HG03571 (cell line): ENCODE measurements around the gene MOB1B.
A peak's percentile ranks its signal among the peaks of the same experiment; 100 is the strongest.

ENCODE experiments used
- ATAC-seq: cut with Tn5 transposase; IDR thresholded peaks from one replicate; pipeline ENCODE4 v1.9.1; 2021; ENCODE audit not compliant: unreplicated experiment

Gene MOB1B

GRCh38 chr4:70914000-70914399 lies 11.8 kb downstream of the MOB1B start:
- ATAC-seq = no peak

DNA sequence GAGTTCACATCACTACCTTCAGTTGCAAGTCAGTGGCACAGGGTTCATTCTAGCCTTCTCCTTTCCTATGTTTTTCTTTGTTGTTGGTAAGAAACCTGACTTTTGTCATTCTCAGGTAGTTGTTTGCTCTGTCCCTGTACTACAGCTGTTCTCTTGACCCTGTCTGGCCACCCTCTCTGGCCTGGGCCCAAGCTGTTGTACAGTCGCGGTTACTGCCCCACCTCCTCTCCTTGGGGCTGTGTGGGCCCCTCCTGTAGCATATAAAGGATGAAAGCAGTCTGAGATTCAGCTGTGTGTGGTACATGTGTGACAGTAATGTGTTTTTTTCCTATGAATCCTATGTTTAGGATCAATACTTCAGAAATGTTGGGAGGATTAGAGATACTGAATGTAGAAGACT lies 12.5 kb downstream of the MOB1B start:
- no peak for ATAC-seq

GRCh38 chr4:70915036-70915815 lies 13.1 kb downstream of the MOB1B start:
- ATAC-seq = no peak

- no peak for ATAC-seq
Measured at GRCh38 chr4:70915874-70916559, 13.8 kb downstream of the MOB1B start.

- ATAC-seq = no peak
Measured at GRCh38 chr4:70920592-70920991, 18.4 kb downstream of the MOB1B start.

DNA sequence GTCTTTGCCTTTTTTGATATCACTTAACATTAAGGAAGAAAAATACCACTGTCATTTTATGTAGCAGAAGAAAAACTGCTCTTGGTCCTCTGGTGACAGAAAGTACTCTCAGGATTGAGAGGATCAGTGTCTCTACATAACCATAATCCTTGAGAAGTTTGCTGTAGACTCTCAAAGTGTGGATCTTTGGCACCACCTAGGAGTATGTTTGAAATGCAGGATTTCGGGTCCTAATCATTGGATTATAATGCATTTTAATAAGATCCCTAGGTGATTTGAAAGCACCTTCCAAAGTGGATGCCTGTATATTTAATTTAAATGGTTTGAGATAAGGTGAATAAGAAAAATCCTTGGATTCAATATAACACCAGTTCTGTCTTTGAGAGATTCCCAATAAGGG lies 23.2 kb downstream of the MOB1B start:
- ATAC-seq = no peak

DNA sequence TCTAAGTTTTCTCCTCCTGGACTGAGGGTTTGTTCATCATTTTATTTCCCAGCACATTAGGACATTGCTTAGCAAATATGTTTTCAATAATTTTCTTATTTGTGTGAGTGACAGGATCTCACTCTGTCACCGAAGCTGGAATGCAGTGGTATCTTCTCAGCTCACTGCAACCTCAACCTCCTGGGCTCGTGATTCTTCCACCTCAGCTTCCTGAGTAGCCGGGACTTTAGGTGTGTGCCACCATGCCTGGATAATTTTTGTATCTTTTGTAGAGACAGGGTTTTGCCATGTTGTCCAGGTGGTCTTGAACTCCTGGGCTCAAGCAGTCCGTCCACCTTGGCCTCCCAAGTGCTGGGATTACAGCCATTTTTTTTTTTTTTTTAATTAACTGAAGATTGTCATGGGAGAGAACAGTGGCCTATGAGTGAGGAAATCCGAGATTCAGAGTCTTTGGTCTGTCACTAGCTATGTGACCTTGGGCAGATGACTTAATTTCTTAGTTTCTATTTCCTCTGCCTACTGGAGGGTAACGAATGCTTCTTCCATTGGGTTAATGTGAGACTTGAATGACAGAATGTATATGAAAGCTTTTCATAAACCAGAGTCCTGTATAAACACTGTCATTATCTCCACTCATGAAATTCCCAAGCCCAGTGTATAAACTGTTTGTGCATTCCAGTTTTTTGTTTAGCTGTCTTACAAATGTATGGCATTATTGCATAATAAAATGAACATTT lies 23.9 kb downstream of the MOB1B start:
- peak; percentile 83 for ATAC-seq

DNA sequence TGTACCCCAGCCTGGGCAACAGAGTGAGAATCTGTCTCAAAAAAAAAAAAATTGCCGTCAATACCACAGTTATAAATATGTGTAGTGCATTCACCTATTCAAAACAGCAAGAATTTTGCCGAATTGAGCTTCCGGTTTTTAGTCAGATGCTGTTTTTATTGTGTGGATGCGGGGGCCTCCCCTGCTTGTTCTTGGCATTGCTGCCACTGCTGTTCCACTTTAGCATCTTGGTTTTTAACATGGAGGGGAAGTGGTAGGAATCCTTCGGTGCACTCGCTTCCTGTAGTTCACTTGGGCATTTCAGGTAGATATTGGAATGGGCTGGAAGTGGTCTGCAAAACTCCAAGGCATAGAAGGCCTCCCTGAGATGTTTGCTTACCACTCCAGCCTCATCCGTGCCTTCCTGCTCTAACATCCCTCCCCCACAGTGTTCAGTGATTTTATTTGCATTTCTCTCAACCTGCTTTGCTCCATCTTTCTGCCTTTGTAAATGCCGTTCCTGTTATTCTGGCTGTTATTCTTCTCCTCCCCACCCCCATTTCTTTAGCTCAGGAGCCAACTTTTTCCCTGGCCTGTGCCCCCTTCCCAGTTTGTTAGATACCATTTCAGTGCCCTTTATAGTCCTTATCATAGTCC lies 25.5 kb downstream of the MOB1B start:
- ATAC-seq = peak; percentile 45

- ATAC-seq = no peak
Measured at GRCh38 chr4:70930530-70931256, 28.5 kb downstream of the MOB1B start.

DNA sequence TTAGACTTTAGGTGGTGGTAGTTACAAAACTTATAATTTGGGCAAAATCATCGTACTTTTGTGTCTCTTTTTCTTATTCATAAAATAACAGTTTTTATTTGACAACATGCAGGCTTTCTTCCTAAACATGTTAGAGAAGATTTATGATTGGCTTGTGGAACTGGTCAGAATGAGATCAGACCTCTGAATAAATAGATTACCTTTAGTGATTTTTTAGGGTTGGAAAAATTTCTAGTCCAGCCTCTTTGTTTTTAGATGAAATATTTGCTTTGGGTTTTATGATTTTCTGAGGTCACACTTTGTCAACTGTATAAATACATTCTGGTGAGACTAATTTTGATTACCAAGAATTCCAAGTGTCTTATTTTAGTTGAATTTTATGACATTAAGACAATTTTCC lies 29.2 kb downstream of the MOB1B start:
- ATAC-seq = no peak

DNA sequence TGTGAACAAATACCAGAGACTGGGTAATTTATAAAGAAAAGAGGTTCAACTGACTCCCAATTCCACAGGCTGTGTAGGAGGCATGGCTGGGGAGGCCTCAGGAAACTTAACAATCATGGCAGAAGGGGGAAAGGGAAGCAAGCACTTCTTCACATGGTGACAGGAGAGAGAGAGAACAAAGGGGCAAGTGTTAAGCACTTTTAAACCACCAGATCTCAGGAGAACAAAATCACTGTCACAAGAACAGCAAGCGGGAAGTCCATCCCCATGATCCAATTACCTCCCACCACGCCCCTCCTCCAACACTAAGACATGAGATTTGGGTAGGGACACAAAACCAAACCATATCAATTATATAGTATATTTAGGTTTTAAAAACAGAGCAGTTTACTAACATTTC lies 30.8 kb downstream of the MOB1B start:
- no peak for ATAC-seq

DNA sequence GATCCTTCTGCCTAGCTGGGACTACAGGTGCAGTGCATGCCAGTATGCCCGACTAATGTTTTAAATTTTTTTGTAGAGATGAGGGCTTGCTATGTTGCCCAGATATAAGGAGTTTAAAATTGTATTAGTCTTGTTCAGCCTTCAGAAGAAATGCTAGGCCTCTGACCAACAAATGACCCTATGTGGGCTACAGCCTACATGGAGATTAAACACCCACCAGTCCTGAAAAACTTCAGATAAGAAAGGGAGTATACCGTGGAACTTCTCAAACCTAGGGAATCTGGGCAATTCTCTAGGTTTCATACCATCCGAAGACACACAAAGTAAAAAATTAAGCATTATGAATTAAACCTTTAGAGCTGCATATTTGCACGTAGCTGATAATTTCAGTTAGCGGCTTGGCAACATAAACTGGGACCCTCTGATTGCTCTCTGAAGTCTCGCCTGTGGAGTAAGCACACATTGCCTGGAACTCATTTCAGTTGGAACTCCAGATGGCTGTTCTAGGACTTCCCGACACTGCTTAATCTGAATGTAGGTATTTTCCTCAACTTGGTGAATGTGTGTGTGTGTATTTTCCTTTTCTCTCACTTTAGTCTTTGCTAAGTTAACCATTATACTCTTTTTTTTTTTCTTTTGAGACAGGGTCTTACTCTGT lies 33.0 kb downstream of the MOB1B start:
- no peak for ATAC-seq

- ATAC-seq = no peak
Measured at GRCh38 chr4:70936200-70936787, 34.1 kb downstream of the MOB1B start.

DNA sequence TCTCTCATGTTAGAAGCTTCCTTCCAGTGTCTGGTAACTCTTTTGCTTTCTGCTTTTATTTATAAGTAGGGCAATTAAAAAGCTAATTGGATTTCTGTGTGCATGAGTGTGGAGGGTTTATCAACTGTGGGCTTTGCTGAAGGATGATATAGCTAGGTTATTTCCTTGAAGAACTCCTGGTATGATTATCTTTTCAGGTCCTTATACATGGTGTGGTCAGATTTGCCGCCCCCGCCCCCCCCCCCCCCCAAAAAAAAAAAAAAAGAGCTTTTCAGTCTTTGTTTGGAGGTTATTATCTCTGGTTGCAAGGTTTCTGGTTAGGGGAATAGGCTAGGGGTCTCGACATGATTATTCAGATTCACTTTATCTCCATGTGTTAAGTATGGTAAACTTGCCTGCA lies 35.9 kb downstream of the MOB1B start:
- ATAC-seq = no peak

- ATAC-seq = no peak
Measured at GRCh38 chr4:70940134-70940533, 38.0 kb downstream of the MOB1B start.

GRCh38 chr4:70943114-70943513 lies 40.9 kb downstream of the MOB1B start:
- peak; percentile 62 for ATAC-seq

DNA sequence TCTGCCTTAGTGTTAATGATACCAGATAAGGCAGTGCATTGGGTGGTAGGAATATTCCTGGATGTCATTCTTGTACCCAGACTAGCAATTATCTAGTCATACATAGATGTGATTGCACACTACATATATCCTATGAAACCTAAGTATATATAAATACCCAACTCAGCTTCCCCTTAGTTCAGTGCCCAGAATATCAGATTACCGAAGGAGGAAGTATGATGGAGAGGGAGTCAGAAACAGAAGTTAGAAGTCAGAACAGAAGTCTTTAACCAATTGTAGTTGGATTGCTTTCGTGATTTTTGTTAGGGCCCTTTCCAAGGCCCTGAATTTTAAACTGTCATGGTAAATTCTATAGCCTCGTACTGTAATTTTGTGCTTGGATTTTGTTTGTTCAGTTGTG lies 42.9 kb downstream of the MOB1B start:
- ATAC-seq = peak; percentile 45

DNA sequence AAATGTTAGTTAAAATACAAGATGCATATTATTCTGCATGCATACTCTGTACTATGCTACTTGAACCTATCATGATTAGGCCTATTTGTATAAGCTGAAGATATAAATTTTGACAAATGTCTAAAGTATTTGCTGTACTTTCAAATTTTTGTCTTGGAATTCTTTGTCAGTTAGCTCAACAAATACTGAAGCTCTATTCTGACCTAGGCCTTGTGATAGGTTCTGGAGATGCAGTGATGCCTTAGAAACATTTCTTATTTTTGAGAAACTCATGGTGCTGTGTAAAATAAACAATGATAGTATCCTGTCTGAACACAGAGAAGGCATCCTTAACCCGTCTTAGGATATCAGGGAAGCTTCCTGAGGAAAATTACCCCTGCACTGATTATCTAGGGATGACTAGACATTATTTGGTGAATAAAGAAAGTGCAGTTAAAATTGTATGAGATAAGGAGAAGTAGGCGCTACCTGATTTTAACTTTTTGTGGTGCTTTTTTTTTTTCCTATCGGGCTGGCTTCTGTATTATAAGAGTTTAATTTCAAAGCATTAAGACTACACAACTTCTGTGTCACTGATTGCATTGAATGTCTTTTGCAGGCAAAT lies 43.4 kb downstream of the MOB1B start:
- ATAC-seq = no peak

DNA sequence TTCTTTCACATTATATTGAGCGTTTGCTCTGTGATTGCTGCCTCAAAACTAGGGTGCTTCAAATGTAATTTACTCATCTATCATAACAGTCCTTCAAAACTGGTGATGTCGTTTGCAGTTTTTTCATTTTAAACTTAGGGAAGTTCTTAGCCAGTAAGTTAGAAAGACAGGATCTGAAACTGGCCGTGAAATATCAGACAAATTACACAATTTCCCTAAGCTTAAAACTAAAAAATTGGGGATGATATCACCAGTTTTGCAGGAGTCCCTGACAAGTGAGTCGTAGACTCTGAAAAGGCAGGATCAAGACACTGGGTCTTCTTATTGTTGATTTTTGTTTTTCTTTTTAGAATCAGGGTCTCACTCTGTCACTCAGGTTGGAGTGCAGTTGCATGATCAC lies 44.8 kb downstream of the MOB1B start:
- ATAC-seq = no peak
